G401 (cell line): ENCODE measurements around the gene ISY1. TPM values are rescaled to one million over a fixed set of nuclear protein-coding genes. Genes with fewer than 3 reads are reported as not detected.
"Not testable (repeated sequence)": the region's sequence is repeated elsewhere in the genome, so short reads cannot be mapped to it uniquely, and the experiment has no call there.

Source experiments
- DNase-seq: peaks from one replicate; pipeline ENCODE4 v3.0.0-alpha.2; 2015; ENCODE audit warnings: low spot score
- in situ Hi-C: cut with HindIII; loops from 2 replicates; pipeline ENCODE4 v1.10.0; 2016; ENCODE audit warnings: low sequenced_read_pairs, mixed read lengths
- total RNA-seq: library from RNA; depleted of rRNA; stranded (reverse); fragments of >200 nt; shearing (Covaris generic); gene quantifications from 2 replicates; pipeline ENCODE4 v1.2.3, GENCODE V29; 2014

ISY1 gene
- total RNA-seq, 1 experiment from 2014 or later: 64.2 TPM

GRCh38 chr3:129122412-129123011 is 38.4 kb downstream of the ISY1 start:
- peak; percentile 39 for DNase-seq
- in situ Hi-C loops: no loop called here

- in situ Hi-C loops: no loop called here
- DNase-seq: peak; percentile 88
Observed at GRCh38 chr3:129121792-129122411, 39.0 kb downstream of the ISY1 start, which contains the start of gene RAB43. Gene RAB43 (minus strand): TSS chr3:129121804. CDS start chr3:129121489, 315 bp downstream.

GRCh38 chr3:129121016-129121791 is 39.7 kb downstream of the ISY1 start:
- no peak for DNase-seq
- in situ Hi-C loops: no loop called here

- in situ Hi-C loops: no loop called here
- DNase-seq: peak; percentile 54
Observed at GRCh38 chr3:129120254-129121004, 40.4 kb downstream of the ISY1 start.

GRCh38 chr3:129119365-129120100 is 41.3 kb downstream of the ISY1 start:
- DNase-seq: peak; percentile 83
- in situ Hi-C loops: loop anchor here (10.0 kb wide), 1 partner anchor 65 kb away; no protein-coding TSS in a partner anchor

- in situ Hi-C loops: loop anchor here (10.0 kb wide), 1 partner anchor 64 kb away; no protein-coding TSS in a partner anchor
- DNase-seq: no peak
Observed at GRCh38 chr3:129118745-129119144, 42.1 kb downstream of the ISY1 start.

GRCh38 chr3:129117134-129117533 is 43.7 kb downstream of the ISY1 start:
- in situ Hi-C loops: loop anchor here (10.0 kb wide), 1 partner anchor 62 kb away; no protein-coding TSS in a partner anchor
- no peak for DNase-seq

GRCh38 chr3:129116482-129116946 is 44.3 kb downstream of the ISY1 start:
- in situ Hi-C loops: loop anchor here (10.0 kb wide), 1 partner anchor 62 kb away; no protein-coding TSS in a partner anchor
- no peak for DNase-seq

- in situ Hi-C loops: loop anchor here (10.0 kb wide), 1 partner anchor 60 kb away; no protein-coding TSS in a partner anchor
- DNase-seq: no peak
Observed at GRCh38 chr3:129114455-129114854, 46.4 kb downstream of the ISY1 start.

- no peak for DNase-seq
- in situ Hi-C loops: loop anchor here (10.0 kb wide), 1 partner anchor 58 kb away; no protein-coding TSS in a partner anchor
Observed at GRCh38 chr3:129112308-129113052, 48.4 kb downstream of the ISY1 start.

- not testable (repeated sequence) for DNase-seq
- in situ Hi-C loops: loop anchor here (10.0 kb wide), 1 partner anchor 56 kb away; no protein-coding TSS in a partner anchor
Observed at GRCh38 chr3:129111076-129111780, 49.6 kb downstream of the ISY1 start.

- no peak for DNase-seq
- in situ Hi-C loops: no loop called here
Observed at GRCh38 chr3:129107793-129108192, 53.1 kb downstream of the ISY1 start.

GRCh38 chr3:129106866-129107565 is 53.8 kb downstream of the ISY1 start:
- in situ Hi-C loops: no loop called here

GRCh38 chr3:129106320-129106719 is 54.5 kb downstream of the ISY1 start:
- in situ Hi-C loops: no loop called here
- DNase-seq: peak; percentile 95

More at GRCh38 chr3:129106866-129107565, 53.8 kb downstream of the ISY1 start:
- peak; percentile 88 for DNase-seq

- in situ Hi-C loops: no loop called here
- no peak for DNase-seq
Observed at GRCh38 chr3:129105862-129106261, 55.0 kb downstream of the ISY1 start.

- in situ Hi-C loops: no loop called here
- no peak for DNase-seq
Observed at GRCh38 chr3:129104498-129105079, 56.3 kb downstream of the ISY1 start.
